SU-DHL-6 (cell line): ENCODE results near the gene YIPF6.
"Not testable (repeated sequence)": the region's sequence is repeated elsewhere in the genome, so short reads cannot be mapped to it uniquely, and the experiment has no call there.

Experiments
- H2AFZ ChIP-seq: fragments of 200-600 bp; sonication (generic); 2 replicates; pipeline ENCODE4 v1.6.1; 2014; ENCODE audit warnings: low read depth, mild to moderate bottlenecking, moderate library complexity, mixed read lengths, antibody characterized with exemption, low read length; ENCODE audit not compliant: severe bottlenecking
- H3F3A ChIP-seq: fragments of 200-600 bp; shearing (Covaris generic); 2 replicates; pipeline ENCODE4 v1.6.0; 2016; ENCODE audit warnings: antibody characterized with exemption, mild to moderate bottlenecking; ENCODE audit not compliant: insufficient read depth
- H3K27ac ChIP-seq: fragments of 200-600 bp; sonication (generic); 2 replicates; pipeline ENCODE4 v1.5.1; 2016; ENCODE audit warnings: low read depth, mild to moderate bottlenecking, low read length, moderate library complexity, mixed read lengths
- H3K27me3 ChIP-seq: fragments of 200-600 bp; sonication (generic), shearing (Covaris generic); 2 replicates; pipeline ENCODE4 v1.6.0; 2014; ENCODE audit warnings: mild to moderate bottlenecking, low read length
- H3K36me3 ChIP-seq: fragments of 200-600 bp; sonication (generic); 2 replicates; pipeline ENCODE4 v1.6.1; 2014; ENCODE audit warnings: mild to moderate bottlenecking, low read length, mixed read lengths
- H3K4me2 ChIP-seq: fragments of 300-600, 200-600 bp; shearing (Covaris generic), sonication (generic); 2 replicates; pipeline ENCODE4 v1.6.0; 2014; ENCODE audit warnings: low read length, low read depth, mild to moderate bottlenecking; ENCODE audit not compliant: poor library complexity, severe bottlenecking
- H3K4me3 ChIP-seq: fragments of 200-600 bp; sonication (generic); 2 replicates; pipeline ENCODE4 v1.5.1; 2014; ENCODE audit warnings: antibody characterized with exemption, low read length, mild to moderate bottlenecking, mixed read lengths; ENCODE audit not compliant: insufficient read depth, poor library complexity, severe bottlenecking
- H3K79me2 ChIP-seq: fragments of 200-600 bp; sonication (generic); 2 replicates; pipeline ENCODE4 v1.6.1; 2014; ENCODE audit warnings: mild to moderate bottlenecking, low read length, moderate library complexity; ENCODE audit not compliant: insufficient read depth
- H3K9ac ChIP-seq: fragments of 200-600 bp; sonication (generic); 2 replicates; pipeline ENCODE4 v1.7.0; 2014; ENCODE audit warnings: mild to moderate bottlenecking, low read length
- H3K9me2 ChIP-seq: fragments of 200-600 bp; sonication (generic); replicated peaks from 2 replicates; pipeline ENCODE4 v1.6.1; 2014; ENCODE audit warnings: low read length; ENCODE audit not compliant: insufficient read depth
- H3K9me3 ChIP-seq: fragments of 200-600 bp; sonication (generic); 2 replicates; pipeline ENCODE4 v1.6.1; 2014; ENCODE audit warnings: low read length, mixed read lengths; ENCODE audit not compliant: insufficient read depth
- H4K20me1 ChIP-seq: fragments of 200-600 bp; sonication (generic); 2 replicates; pipeline ENCODE4 v1.6.1; 2014; ENCODE audit warnings: low read depth, mild to moderate bottlenecking, antibody characterized with exemption, low read length, moderate library complexity, mixed read lengths
- EZH2phosphoT487 ChIP-seq: fragments of 200-600 bp; sonication (generic), shearing (Covaris generic); conservative IDR thresholded peaks from 2 replicates; pipeline ENCODE4 v1.6.1; 2018; ENCODE audit warnings: mild to moderate bottlenecking, antibody characterized with exemption, low read length, moderate library complexity, mixed read lengths
- TF ChIP-seq, protein P1 (sequence below): fragments of 200-600 bp; sonication (generic); IDR thresholded peaks from one replicate; pipeline ENCODE4 v1.5.1; 2017; ENCODE audit warnings: antibody characterized with exemption, mild to moderate bottlenecking, low read length, moderate library complexity; ENCODE audit not compliant: insufficient read depth, poor library complexity, severe bottlenecking

The YIPF6 gene

DNA sequence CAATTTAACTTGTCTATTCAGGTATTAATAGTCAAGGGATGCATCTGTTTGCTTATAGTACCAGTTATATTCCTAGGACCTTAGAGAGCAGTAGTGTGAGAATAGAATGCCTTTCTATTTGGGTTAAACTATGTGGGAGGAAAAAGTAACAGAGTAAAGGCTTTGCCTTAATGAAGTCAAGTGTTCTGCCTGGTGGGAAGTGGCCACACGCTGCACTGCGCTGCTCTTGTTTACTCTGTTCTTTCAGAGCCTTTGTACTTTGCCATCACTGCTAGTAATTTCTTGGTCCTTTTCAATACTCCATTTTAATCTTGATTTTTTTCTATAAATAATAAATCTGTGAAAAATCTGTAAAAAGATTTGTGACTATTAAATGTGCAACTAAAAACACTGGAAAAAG lies 38.0 kb downstream of the YIPF6 start:
- Histone ChIP-seq H3K4me3 (no peak overlapping the region), H4K20me1 (no peaks in the 10 kb centered on the region), H3K79me2 (no peaks in the 10 kb centered on the region), H3K9me3 (no peaks in the 10 kb centered on the region), H3K4me2 (no peak overlapping the region), H3K27ac (no peak overlapping the region), H3K36me3 (no peaks in the 10 kb centered on the region), H3K27me3 (no peaks in the 10 kb centered on the region), H3K9me2 (no peaks in the 10 kb centered on the region), H2AFZ (no peak overlapping the region), H3F3A (no peaks in the 10 kb centered on the region), H3K9ac (no peak overlapping the region)
- TF ChIP-seq, protein P1, sequence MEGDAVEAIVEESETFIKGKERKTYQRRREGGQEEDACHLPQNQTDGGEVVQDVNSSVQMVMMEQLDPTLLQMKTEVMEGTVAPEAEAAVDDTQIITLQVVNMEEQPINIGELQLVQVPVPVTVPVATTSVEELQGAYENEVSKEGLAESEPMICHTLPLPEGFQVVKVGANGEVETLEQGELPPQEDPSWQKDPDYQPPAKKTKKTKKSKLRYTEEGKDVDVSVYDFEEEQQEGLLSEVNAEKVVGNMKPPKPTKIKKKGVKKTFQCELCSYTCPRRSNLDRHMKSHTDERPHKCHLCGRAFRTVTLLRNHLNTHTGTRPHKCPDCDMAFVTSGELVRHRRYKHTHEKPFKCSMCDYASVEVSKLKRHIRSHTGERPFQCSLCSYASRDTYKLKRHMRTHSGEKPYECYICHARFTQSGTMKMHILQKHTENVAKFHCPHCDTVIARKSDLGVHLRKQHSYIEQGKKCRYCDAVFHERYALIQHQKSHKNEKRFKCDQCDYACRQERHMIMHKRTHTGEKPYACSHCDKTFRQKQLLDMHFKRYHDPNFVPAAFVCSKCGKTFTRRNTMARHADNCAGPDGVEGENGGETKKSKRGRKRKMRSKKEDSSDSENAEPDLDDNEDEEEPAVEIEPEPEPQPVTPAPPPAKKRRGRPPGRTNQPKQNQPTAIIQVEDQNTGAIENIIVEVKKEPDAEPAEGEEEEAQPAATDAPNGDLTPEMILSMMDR, result no peak
- TF ChIP-seq EZH2phosphoT487, result no peak

DNA sequence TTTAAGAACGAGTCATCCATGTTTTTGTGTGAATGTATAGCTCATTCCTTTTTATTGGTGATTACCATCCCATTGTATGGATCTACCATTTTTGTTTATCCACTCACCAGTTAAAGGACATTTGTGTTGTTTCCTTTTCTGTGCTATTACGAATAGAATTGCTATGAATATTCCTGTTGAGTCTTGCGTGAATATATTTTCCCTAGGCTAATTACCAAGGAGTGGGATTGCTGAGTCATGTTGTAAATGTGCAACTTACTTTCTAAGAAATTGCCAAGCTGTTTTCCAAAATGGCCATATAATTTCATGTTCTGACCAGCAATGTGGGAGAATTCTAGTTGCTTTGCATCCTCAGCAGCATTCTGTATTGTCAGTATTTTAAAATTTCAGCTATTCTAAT lies 51.3 kb downstream of the YIPF6 start:
- H3K27me3 ChIP-seq, result no peaks in the 10 kb centered on the region
- H4K20me1 ChIP-seq, result no peaks in the 10 kb centered on the region
- TF ChIP-seq, protein P1, result no peak
- no peak for TF ChIP-seq EZH2phosphoT487
- no peaks in the 10 kb centered on the region for H3K79me2 ChIP-seq
- no peaks in the 10 kb centered on the region for H3K9me3 ChIP-seq
- no peak overlapping the region for H2AFZ ChIP-seq
- H3K9me2 ChIP-seq, result no peaks in the 10 kb centered on the region
- no peak overlapping the region for H3K4me3 ChIP-seq
- no peak overlapping the region for H3K27ac ChIP-seq
- H3K36me3 ChIP-seq, result no peaks in the 10 kb centered on the region
- H3K4me2 ChIP-seq, result no peak overlapping the region
- H3K9ac ChIP-seq, result no peak overlapping the region
- no peaks in the 10 kb centered on the region for H3F3A ChIP-seq

DNA sequence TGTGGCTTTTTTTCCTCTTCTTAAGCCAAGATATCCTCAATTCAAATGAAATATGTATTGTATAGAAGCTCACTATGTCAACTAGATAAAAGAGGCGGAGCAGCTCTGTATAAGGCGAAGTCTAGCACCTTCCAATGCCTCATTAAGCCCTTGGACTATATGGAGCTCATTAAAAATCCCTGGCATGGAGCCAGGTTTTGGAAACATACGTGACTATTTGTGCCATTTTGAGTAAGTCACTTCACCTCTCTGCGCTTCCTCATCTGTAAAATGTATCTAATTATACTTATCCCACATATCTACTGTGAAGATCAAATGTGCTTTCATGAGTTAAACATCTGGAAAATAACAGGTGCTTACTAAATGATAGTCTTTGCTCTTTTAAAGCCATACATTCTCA lies 57.2 kb downstream of the YIPF6 start:
- Histone ChIP-seq H3K9me3 (no peaks in the 10 kb centered on the region), H2AFZ (no peak overlapping the region), H3K36me3 (no peaks in the 10 kb centered on the region), H4K20me1 (no peaks in the 10 kb centered on the region), H3K4me3 (no peak overlapping the region), H3K79me2 (no peaks in the 10 kb centered on the region), H3K27ac (no peak overlapping the region), H3K9me2 (no peaks in the 10 kb centered on the region), H3K4me2 (no peak overlapping the region), H3K9ac (no peak overlapping the region), H3F3A (no peaks in the 10 kb centered on the region), H3K27me3 (no peaks in the 10 kb centered on the region)
- no peak for TF ChIP-seq EZH2phosphoT487
- TF ChIP-seq, protein P1, result no peak

DNA sequence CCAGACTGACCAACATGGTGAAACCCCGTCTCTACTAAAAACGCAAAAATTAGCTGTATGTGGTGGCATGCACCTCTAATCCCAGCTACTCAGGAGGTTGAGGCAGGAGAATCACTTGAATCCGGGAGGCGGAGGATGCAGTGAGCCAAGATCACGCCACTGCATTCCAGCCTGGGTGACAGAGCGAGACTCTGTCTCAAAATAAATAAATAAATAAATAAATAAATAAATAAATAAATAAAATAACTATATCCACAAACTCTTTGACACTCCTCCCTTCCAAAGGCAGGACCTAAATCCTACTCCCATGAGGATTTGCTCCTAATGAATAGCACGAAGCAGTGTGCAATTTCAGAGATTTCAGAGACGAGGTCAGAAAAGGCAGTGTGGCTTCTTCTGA lies 58.3 kb downstream of the YIPF6 start:
- H3K9me3 ChIP-seq, H4K20me1 ChIP-seq, H3K9ac ChIP-seq, H3K27ac ChIP-seq, H3K36me3 ChIP-seq, H3K79me2 ChIP-seq, H3K4me2 ChIP-seq, H3F3A ChIP-seq, H3K27me3 ChIP-seq, H2AFZ ChIP-seq, H3K4me3 ChIP-seq, H3K9me2 ChIP-seq: not testable (repeated sequence)

DNA sequence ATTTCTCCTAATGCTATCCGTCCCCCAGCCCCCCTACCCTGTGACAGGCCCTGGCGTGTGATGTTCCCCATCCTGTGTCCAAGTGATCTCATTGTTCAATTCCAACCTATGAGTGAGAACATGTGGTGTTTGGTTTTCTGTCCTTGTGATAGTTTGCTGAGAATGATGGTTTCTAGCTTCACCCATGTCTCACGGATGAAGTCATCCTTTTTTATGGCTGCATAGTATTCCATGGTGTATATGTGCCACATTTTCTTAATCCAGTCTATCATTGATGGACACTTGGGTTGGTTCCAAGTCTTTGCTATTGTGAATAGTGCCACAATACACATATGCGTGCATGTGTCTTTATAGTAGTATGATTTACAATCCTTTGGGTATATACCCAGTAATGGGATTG lies 61.1 kb downstream of the YIPF6 start:
- H3K4me3 ChIP-seq, H3K9ac ChIP-seq, H3K36me3 ChIP-seq, H3K27ac ChIP-seq, H4K20me1 ChIP-seq, H3K27me3 ChIP-seq, H3K79me2 ChIP-seq, H3K4me2 ChIP-seq, H3K9me2 ChIP-seq, H3K9me3 ChIP-seq, H3F3A ChIP-seq, H2AFZ ChIP-seq: not testable (repeated sequence)
